Gastrocnemius medialis (tissue), 4 donors: Measurements from ENCODE around the gene SIGLEC9.
"Not testable (repeated sequence)": the region's sequence is repeated elsewhere in the genome, so short reads cannot be mapped to it uniquely, and the experiment has no call there.

Source experiments
- CTCF ChIP-seq, 5 experiments: fragments of 450-650 bp in 3 of 5; fragments of 200-600 bp in 2 of 5; sonication (generic) in 2 of 5; IDR thresholded peaks in 4 of 5; conservative IDR thresholded peaks in 1 of 5; 1 replicate in 4 of 5; 2 replicates in 1 of 5; pipeline ENCODE4 v1.5.1; 2016 to 2019; ENCODE audit warnings: antibody characterized with exemption in 5 of 5, mild to moderate bottlenecking in 3 of 5, moderate library complexity in 3 of 5
- POLR2A ChIP-seq, 2 donors: fragments of 450-650 bp; IDR thresholded peaks; one replicate each; pipeline ENCODE4 v1.6.1; 2017; ENCODE audit warnings: antibody characterized with exemption in 2 of 2, mild to moderate bottlenecking in 2 of 2, moderate library complexity in 2 of 2

- not testable (repeated sequence) for TF ChIP-seq CTCF (IDR thresholded peaks at IDR 0.05 in 4 of 5, conservative IDR thresholded peaks at IDR 0.05 in 1 of 5); POLR2A (IDR thresholded peaks at IDR 0.05)
Observed at GRCh38 chr19:51142809-51143475, 18.2 kb downstream of the SIGLEC9 start.
